GM12801 (cell line): Measurements from ENCODE around the gene RBL2.

Experiments
- CTCF ChIP-seq: IDR thresholded peaks from one replicate; pipeline ENCODE4 v1.5.1; 2011; ENCODE audit warnings: control low read depth; ENCODE audit not compliant: insufficient read length; ENCODE audit errors: extremely low read depth

The RBL2 gene, protein sequence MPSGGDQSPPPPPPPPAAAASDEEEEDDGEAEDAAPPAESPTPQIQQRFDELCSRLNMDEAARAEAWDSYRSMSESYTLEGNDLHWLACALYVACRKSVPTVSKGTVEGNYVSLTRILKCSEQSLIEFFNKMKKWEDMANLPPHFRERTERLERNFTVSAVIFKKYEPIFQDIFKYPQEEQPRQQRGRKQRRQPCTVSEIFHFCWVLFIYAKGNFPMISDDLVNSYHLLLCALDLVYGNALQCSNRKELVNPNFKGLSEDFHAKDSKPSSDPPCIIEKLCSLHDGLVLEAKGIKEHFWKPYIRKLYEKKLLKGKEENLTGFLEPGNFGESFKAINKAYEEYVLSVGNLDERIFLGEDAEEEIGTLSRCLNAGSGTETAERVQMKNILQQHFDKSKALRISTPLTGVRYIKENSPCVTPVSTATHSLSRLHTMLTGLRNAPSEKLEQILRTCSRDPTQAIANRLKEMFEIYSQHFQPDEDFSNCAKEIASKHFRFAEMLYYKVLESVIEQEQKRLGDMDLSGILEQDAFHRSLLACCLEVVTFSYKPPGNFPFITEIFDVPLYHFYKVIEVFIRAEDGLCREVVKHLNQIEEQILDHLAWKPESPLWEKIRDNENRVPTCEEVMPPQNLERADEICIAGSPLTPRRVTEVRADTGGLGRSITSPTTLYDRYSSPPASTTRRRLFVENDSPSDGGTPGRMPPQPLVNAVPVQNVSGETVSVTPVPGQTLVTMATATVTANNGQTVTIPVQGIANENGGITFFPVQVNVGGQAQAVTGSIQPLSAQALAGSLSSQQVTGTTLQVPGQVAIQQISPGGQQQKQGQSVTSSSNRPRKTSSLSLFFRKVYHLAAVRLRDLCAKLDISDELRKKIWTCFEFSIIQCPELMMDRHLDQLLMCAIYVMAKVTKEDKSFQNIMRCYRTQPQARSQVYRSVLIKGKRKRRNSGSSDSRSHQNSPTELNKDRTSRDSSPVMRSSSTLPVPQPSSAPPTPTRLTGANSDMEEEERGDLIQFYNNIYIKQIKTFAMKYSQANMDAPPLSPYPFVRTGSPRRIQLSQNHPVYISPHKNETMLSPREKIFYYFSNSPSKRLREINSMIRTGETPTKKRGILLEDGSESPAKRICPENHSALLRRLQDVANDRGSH

DNA sequence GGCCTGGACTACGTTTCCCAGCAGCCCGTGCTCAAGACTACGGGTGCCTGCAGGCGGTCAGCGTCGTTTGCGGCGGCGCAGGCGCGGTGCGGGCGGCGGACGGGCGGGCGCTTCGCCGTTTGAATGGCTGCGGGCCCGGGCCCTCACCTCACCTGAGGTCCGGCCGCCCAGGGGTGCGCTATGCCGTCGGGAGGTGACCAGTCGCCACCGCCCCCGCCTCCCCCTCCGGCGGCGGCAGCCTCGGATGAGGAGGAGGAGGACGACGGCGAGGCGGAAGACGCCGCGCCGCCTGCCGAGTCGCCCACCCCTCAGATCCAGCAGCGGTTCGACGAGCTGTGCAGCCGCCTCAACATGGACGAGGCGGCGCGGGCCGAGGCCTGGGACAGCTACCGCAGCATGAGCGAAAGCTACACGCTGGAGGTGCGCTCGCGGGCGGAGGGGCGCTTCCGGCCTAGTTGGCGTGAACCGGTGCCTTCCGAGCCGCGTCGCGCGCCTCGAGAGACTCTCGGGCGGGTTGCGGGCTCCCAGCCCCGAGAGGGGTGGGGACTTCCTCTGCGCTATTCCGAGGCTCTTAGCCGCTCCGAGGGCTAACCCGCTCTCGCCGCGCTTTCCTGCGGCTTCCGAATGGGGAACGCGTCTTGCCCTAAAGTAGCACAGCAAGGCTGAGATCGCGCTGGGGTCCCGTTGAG is at the start of gene RBL2:
RBL2 (plus strand) TSS at position 95 of the 689 bp plus-strand sequence; CDS start at position 181, 86 bp downstream.
- TF ChIP-seq CTCF: no peak

DNA sequence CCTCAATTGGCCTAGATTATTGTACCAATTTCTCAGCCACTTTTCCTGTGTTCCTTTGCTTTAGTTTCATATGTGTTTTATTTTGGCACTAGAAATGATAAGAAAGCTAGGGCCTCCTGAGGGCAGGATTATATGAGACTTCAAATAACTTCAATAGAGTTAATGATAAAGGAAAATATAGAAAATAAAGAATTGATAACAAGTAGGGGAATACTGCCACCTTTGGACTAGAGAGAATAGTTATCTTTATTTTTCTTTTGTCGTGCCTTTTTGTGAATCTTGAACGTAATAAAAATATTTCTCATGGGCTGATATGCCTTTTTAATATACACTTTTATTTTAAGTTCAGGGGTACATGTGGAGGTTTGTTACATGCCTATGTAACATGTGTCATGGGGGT is 29.3 kb upstream of the RBL2 start:
- no peak for TF ChIP-seq CTCF

GRCh38 chr16:53412549-53412948 is 21.7 kb upstream of the RBL2 start:
- TF ChIP-seq CTCF: no peak

- TF ChIP-seq CTCF: no peak
Measured at GRCh38 chr16:53413864-53414263, 20.4 kb upstream of the RBL2 start.

GRCh38 chr16:53414381-53414780 is 19.9 kb upstream of the RBL2 start:
- TF ChIP-seq CTCF: no peak

DNA sequence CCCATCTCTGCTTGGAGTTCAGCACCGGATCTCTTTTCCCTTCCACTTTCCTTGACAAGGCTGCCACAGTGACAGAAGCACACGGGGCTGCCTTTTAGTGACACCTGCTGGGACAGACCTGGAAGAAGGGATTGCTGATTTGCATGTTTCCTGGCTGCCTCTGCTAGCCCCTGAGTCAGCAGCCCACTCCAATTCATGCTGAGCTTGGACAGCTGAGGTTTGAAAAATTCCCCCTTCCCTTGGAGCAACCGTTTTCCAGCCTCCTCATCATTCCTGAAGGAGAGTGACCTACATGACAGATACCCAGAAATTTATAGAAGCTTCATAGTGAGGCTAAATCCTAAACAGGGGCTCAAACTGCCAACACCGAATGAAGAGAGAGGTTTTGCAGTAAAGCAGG is 18.8 kb upstream of the RBL2 start:
- no peak for TF ChIP-seq CTCF

GRCh38 chr16:53417011-53417410 is 17.3 kb upstream of the RBL2 start:
- no peak for TF ChIP-seq CTCF
